Activated T-helper 2 cell treated with anti-CD3 and anti-CD28 coated beads, Interferon-gamma antibody, Interleukin-2, Interleukin-4, amounts not matched to agents 10 μg/mL and 5 μg/mL and 100 μg/mL, durations not matched to agents 14 hours and 24 hours and 36 hours (primary cell): ENCODE data around the gene SLC7A11. TPM values are rescaled to one million over a fixed set of nuclear protein-coding genes. Genes with fewer than 3 reads are reported as not detected.
"Not testable (repeated sequence)": the region's sequence is repeated elsewhere in the genome, so short reads cannot be mapped to it uniquely, and the experiment has no call there.

Experiments used
- DNase-seq: peaks from one replicate; pipeline ENCODE4 v3.0.0; 2021; ENCODE audit warnings: low spot score
- H3K27ac Mint-ChIP-seq: one replicate; pipeline ENCODE4 v1.8.0; 2021; ENCODE audit warnings: mixed read lengths
- H3K27me3 Mint-ChIP-seq: one replicate; pipeline ENCODE4 v1.8.0; 2021; ENCODE audit warnings: low read depth, mixed read lengths
- H3K36me3 Mint-ChIP-seq: one replicate; pipeline ENCODE4 v1.8.0; 2021; ENCODE audit warnings: low read depth, mixed read lengths
- H3K4me1 Mint-ChIP-seq: one replicate; pipeline ENCODE4 v1.8.0; 2021; ENCODE audit warnings: low read depth, mixed read lengths
- H3K4me3 Mint-ChIP-seq: one replicate; pipeline ENCODE4 v1.8.0; 2021; ENCODE audit warnings: low read depth, mild to moderate bottlenecking, moderate library complexity, mixed read lengths
- H3K9me3 Mint-ChIP-seq: one replicate; pipeline ENCODE4 v1.8.0; 2021; ENCODE audit warnings: mixed read lengths
- intact Hi-C: fragments of 100-400 bp; cut with micrococcal nuclease; formaldehyde crosslinking; loops from one replicate; pipeline ENCODE4 v1.15.1; 2023
- total RNA-seq: library from RNA; stranded (reverse); gene quantifications from 2 replicates; pipeline ENCODE4 v1.2.3, GENCODE V29; 2022

Gene SLC7A11
- total RNA-seq, 1 donor from 2014 or later, result 1.8 TPM

DNA sequence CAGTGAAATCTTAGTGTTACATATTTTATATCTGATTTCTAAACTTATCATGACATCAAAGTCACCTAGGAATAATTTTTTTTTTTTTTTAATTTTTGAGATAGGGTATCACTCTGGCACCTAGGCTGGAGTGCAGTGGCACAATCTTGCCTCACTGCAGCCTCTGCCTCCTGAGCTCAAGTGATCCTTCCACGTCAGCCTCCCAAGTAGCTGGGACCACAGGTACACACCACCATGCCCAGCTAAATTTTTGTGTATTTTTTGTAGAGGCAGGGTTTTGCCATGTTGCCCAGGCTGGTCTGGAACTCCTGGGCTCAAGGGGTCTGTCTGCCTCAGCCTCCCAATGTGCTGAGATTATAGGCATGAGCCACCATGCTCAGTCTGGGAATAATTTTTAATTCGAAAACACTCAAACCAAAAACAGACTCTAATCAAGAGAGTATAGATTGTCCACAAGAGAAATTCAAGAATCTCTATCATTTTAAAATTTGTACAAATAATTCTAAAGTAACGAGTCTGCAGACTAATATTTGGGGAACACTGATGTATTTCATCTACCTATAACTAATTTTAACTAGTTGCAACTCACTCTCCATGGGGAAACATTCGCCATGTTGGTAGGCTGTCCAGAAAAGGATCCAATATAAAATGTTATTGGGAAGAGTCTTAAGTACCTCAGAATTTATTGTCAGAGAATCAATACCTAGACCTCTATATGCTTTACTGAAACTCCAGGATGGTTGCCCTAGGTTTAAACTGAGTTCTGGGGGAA lies 3.4 kb downstream of the SLC7A11 start:
- no peak overlapping the region for H3K4me3 Mint-ChIP-seq
- no peaks in the 10 kb centered on the region for H3K9me3 Mint-ChIP-seq
- peaks cover 6% of the 10 kb centered on the region for H3K36me3 Mint-ChIP-seq
- H3K27me3 Mint-ChIP-seq, result no peaks in the 10 kb centered on the region
- intact Hi-C loops, result no loop called here
- peaks cover 43% of the 10 kb centered on the region for H3K4me1 Mint-ChIP-seq
- no peak overlapping the region for H3K27ac Mint-ChIP-seq
- DNase-seq, result no peak

DNA sequence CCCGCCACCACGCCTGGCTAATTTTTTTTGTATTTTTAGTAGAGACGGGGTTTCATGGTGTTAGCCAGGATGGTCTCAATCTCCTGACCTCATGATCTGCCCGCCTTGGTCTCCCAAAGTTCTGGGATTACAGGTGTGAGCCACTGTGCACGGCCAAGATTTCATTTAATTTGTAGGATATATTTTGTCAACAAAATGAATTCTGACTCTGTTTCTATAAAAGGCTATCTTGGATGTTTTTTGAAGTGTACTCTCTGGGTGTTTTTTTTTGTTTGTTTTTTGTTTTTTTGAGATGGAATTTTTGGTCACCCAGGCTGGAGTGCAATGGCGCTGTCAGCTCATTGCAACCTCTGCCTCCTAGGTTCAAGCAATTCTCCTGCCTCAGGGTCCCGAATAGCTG lies 5.0 kb downstream of the SLC7A11 start:
- H3K4me3 Mint-ChIP-seq, H3K27me3 Mint-ChIP-seq, intact Hi-C loops, H3K27ac Mint-ChIP-seq, H3K9me3 Mint-ChIP-seq, H3K36me3 Mint-ChIP-seq, DNase-seq: not testable (repeated sequence)
- peaks cover 39% of the 10 kb centered on the region for H3K4me1 Mint-ChIP-seq

GRCh38 chr4:138236037-138236436 lies 6.1 kb downstream of the SLC7A11 start:
- intact Hi-C loops, result no loop called here
- peaks cover 29% of the 10 kb centered on the region for H3K4me1 Mint-ChIP-seq
- H3K4me3 Mint-ChIP-seq, result no peak overlapping the region
- peaks cover 11% of the 10 kb centered on the region for H3K36me3 Mint-ChIP-seq
- no peaks in the 10 kb centered on the region for H3K27me3 Mint-ChIP-seq
- H3K9me3 Mint-ChIP-seq, result no peaks in the 10 kb centered on the region
- no peak overlapping the region for H3K27ac Mint-ChIP-seq
- no peak for DNase-seq

GRCh38 chr4:138235419-138235952 lies 6.7 kb downstream of the SLC7A11 start:
- intact Hi-C loops, result loop anchor here (1.0 kb wide), 1 partner anchor 8 kb away; no protein-coding TSS in a partner anchor
- Mint-ChIP-seq H3K27ac (no peak overlapping the region), H3K4me3 (no peak overlapping the region), H3K9me3 (no peaks in the 10 kb centered on the region), H3K27me3 (no peaks in the 10 kb centered on the region), H3K36me3 (peaks cover 16% of the 10 kb centered on the region), H3K4me1 (peaks cover 24% of the 10 kb centered on the region)
- no peak for DNase-seq

DNA sequence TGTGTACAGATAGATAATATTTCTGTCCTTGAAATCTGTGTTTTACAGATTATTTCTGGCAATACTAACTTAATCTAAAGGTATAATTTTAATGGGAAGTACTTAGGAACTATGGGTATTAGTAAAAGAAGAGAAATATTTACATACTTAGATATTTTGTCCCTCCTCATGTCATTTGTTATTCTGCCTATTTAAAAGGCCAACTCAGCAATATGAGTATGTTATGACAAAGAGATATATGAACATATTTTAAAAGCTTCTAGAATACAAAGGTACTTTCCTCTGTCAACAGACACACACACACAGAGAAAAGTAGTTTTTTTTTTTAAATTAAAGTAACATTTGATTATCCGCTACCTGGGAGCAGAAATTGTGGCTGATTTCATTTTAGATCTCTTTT lies 7.9 kb downstream of the SLC7A11 start:
- H3K9me3 Mint-ChIP-seq, result no peaks in the 10 kb centered on the region
- intact Hi-C loops, result no loop called here
- H3K36me3 Mint-ChIP-seq, result peaks cover 19% of the 10 kb centered on the region
- H3K27ac Mint-ChIP-seq, result no peak overlapping the region
- no peak for DNase-seq
- H3K27me3 Mint-ChIP-seq, result no peaks in the 10 kb centered on the region
- peaks cover 18% of the 10 kb centered on the region for H3K4me1 Mint-ChIP-seq
- H3K4me3 Mint-ChIP-seq, result no peak overlapping the region

DNA sequence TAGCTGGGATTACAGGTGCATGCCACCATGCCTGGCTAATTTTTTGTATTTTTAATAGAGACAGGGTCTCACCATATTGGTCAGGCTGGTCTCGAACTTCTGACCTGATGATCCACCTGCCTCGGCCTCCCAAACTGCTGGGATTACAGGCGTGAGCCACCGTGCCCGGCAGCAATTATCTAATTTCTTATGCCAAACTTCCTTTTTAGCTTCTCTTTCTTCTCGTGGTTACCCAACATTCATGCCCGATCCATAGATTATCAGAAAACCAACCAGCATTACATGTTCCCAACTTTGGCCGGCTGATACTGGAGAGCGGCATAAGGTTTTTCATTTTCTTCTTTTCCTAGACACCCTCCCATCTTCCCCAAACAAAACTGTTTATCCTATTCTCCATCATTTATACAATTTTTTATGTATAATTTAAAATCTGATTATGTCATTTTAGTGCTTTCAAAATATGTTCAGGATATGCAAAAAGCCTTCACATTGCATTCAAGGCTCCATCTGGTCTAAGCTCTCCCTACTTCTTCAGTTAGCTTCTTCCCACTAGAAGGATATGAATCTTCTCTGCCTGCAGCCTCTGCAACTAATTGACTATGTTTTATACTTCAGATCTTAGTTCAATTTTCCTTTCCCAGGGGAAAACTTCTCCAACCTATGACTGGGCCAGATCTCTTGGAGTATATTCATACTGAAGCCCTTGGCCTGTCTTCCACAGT lies 8.7 kb downstream of the SLC7A11 start:
- Mint-ChIP-seq H3K27ac (no peak overlapping the region), H3K9me3 (no peaks in the 10 kb centered on the region), H3K36me3 (peaks cover 19% of the 10 kb centered on the region), H3K4me3 (no peak overlapping the region), H3K4me1 (peaks cover 13% of the 10 kb centered on the region), H3K27me3 (no peaks in the 10 kb centered on the region)
- DNase-seq, result no peak
- intact Hi-C loops, result no loop called here

GRCh38 chr4:138232364-138232763 lies 9.8 kb downstream of the SLC7A11 start:
- H3K27ac Mint-ChIP-seq, result no peak overlapping the region
- no peak overlapping the region for H3K4me3 Mint-ChIP-seq
- H3K4me1 Mint-ChIP-seq, result peaks cover 13% of the 10 kb centered on the region
- peaks cover 22% of the 10 kb centered on the region for H3K36me3 Mint-ChIP-seq
- no peaks in the 10 kb centered on the region for H3K9me3 Mint-ChIP-seq
- intact Hi-C loops, result no loop called here
- no peaks in the 10 kb centered on the region for H3K27me3 Mint-ChIP-seq
- DNase-seq, result no peak

- DNase-seq, result no peak
- intact Hi-C loops, result no loop called here
- Mint-ChIP-seq H3K36me3 (peaks cover 23% of the 10 kb centered on the region), H3K27me3 (no peaks in the 10 kb centered on the region), H3K9me3 (no peaks in the 10 kb centered on the region), H3K4me1 (peaks cover 6% of the 10 kb centered on the region), H3K27ac (no peak overlapping the region), H3K4me3 (no peak overlapping the region)
Measured at GRCh38 chr4:138230048-138230447, 12.1 kb downstream of the SLC7A11 start.

- peaks cover 27% of the 10 kb centered on the region for H3K36me3 Mint-ChIP-seq
- no peak for DNase-seq
- peaks cover 6% of the 10 kb centered on the region for H3K4me1 Mint-ChIP-seq
- no peaks in the 10 kb centered on the region for H3K9me3 Mint-ChIP-seq
- no peaks in the 10 kb centered on the region for H3K27me3 Mint-ChIP-seq
- no peak overlapping the region for H3K4me3 Mint-ChIP-seq
- no peak overlapping the region for H3K27ac Mint-ChIP-seq
- intact Hi-C loops, result no loop called here
Measured at GRCh38 chr4:138229160-138229559, 13.0 kb downstream of the SLC7A11 start.

DNA sequence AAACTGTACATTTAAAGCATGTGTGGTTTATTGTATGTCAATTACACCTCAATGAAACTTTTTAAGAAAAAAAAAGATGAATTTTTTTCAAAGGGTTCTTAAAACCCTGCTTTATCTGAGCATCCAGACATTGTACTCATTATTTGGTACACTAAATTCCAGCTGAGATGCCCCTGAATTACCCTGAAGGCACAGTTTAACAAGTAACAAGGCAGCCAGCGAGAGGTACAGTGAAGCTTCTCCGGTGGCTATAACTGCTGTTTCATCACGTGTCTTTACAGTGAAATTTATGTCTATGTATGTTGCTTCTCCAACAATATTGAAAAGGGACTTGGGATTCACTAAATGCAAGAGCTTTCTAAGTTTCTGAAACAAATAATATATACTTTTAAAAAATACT lies 15.8 kb downstream of the SLC7A11 start:
- DNase-seq, result no peak
- no peaks in the 10 kb centered on the region for H3K9me3 Mint-ChIP-seq
- peaks cover 6% of the 10 kb centered on the region for H3K4me1 Mint-ChIP-seq
- H3K27me3 Mint-ChIP-seq, result no peaks in the 10 kb centered on the region
- no peak overlapping the region for H3K27ac Mint-ChIP-seq
- intact Hi-C loops, result no loop called here
- peaks cover 29% of the 10 kb centered on the region for H3K36me3 Mint-ChIP-seq
- H3K4me3 Mint-ChIP-seq, result no peak overlapping the region

DNA sequence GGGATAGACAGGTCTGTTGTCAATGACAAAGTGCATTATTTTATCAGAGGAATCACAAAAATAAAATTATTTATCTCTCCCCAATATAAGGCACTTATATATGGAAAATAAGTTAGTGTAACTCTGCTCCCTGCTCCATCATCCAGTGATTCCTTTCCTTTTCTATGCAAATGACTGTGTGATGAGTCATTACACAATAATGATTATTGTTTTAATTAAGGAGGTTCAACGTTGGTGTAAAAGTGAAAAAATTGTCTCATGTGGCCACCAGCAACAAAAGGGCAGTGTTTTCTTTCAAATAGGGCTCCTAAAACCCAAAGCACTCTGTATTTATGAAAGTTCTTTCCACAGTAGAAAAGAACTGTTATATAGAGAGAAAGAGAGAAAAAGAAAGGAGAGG lies 16.7 kb downstream of the SLC7A11 start:
- H3K4me1 Mint-ChIP-seq, result peaks cover 6% of the 10 kb centered on the region
- no peak overlapping the region for H3K4me3 Mint-ChIP-seq

DNA sequence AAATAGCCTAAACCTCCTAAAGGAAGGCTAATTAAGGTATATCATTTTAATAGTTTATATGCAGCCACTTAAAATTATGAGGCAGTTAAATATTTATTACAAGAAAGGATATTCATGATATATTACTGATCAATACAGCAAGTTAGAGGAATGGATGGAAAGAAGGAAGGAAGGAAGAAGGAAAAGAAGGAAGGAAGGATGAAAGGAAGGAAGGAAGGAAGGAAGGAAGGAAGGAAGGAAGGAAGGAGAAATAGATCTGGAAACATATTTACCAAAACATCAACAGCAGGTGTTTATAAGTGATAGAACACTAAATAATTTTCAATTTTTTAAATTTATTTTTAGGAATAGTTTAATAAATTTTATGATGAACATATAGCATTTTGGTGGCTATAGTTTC lies 17.5 kb downstream of the SLC7A11 start:
- H3K36me3 Mint-ChIP-seq, result peaks cover 20% of the 10 kb centered on the region
- H3K4me1 Mint-ChIP-seq, result peaks cover 6% of the 10 kb centered on the region
- DNase-seq, result no peak
- no peaks in the 10 kb centered on the region for H3K27me3 Mint-ChIP-seq
- H3K27ac Mint-ChIP-seq, result no peak overlapping the region
- intact Hi-C loops, result no loop called here
- H3K9me3 Mint-ChIP-seq, result no peaks in the 10 kb centered on the region
- H3K4me3 Mint-ChIP-seq, result no peak overlapping the region

More for the DNA sequence above, 16.7 kb downstream of the SLC7A11 start:
- H3K27me3 Mint-ChIP-seq, result no peaks in the 10 kb centered on the region
- peaks cover 22% of the 10 kb centered on the region for H3K36me3 Mint-ChIP-seq
- intact Hi-C loops, result no loop called here
- DNase-seq, result no peak
- H3K27ac Mint-ChIP-seq, result no peak overlapping the region
- no peaks in the 10 kb centered on the region for H3K9me3 Mint-ChIP-seq

DNA sequence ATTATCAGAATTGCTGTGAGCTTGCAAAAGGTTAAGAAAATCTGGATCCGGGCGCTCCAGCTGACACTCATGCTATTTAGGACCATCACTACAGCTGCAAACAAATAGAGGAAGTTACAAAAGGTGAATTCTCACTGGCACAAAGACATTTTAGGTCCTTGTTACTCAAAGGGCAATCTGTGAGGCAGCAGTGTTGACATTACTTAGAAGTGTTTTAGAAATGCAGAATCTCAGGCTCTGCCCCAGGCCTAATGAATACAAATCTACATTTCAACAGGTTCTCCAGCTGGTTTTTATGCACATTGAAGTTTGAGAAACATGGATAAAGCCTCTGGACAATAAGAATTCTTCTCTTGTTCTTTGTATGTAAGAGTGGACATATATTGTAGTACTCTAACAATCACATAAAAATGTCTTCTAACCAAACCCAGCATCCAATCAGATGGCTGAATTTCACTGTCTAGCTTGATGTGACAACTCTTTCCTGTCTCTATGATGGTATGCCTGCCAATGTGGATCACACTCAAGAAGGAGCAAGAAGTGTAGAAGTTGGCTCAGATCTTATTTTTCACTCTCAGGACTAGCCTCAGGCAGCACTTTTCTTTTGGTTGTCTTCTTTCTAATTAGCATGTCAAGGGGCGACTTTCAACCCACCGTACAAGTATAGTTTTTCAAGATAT lies 18.8 kb downstream of the SLC7A11 start:
- intact Hi-C loops, result no loop called here
- no peak overlapping the region for H3K27ac Mint-ChIP-seq
- H3K4me3 Mint-ChIP-seq, result no peak overlapping the region
- peaks cover 30% of the 10 kb centered on the region for H3K36me3 Mint-ChIP-seq
- H3K9me3 Mint-ChIP-seq, result no peaks in the 10 kb centered on the region
- H3K27me3 Mint-ChIP-seq, result no peaks in the 10 kb centered on the region
- DNase-seq, result no peak
- peaks cover 6% of the 10 kb centered on the region for H3K4me1 Mint-ChIP-seq
